IPS-20b (cell line): Measurements from ENCODE around the gene CRYL1.

Experiments
- H3K27ac ChIP-seq: one replicate; pipeline ENCODE4 v1.5.1; 2013; ENCODE audit warnings: low read length
- H3K27me3 ChIP-seq: 2 replicates; pipeline ENCODE4 v1.6.1; 2013; ENCODE audit warnings: mild to moderate bottlenecking, low read length, inconsistent platforms; ENCODE audit not compliant: insufficient read depth
- H3K36me3 ChIP-seq: 2 replicates; pipeline ENCODE4 v1.6.1; 2013; ENCODE audit warnings: low read depth, mild to moderate bottlenecking, inconsistent platforms, low read length, moderate library complexity; ENCODE audit not compliant: insufficient read depth
- H3K4me1 ChIP-seq: 2 replicates; pipeline ENCODE4 v1.6.1; 2013; ENCODE audit warnings: mild to moderate bottlenecking, control low read depth, inconsistent platforms, low read length, moderate library complexity; ENCODE audit not compliant: insufficient read depth
- H3K4me3 ChIP-seq: 2 replicates; pipeline ENCODE4 v1.5.1; 2013; ENCODE audit warnings: mild to moderate bottlenecking, low read length, inconsistent platforms
- H3K9ac ChIP-seq: 2 replicates; pipeline ENCODE4 v1.6.1; 2013; ENCODE audit warnings: low read depth, mild to moderate bottlenecking, inconsistent platforms, low read length, moderate library complexity
- H3K9me3 ChIP-seq: 2 replicates; pipeline ENCODE4 v1.6.1; 2013; ENCODE audit warnings: mild to moderate bottlenecking, low read depth, low read length, inconsistent platforms; ENCODE audit not compliant: insufficient read depth

CRYL1 gene

DNA sequence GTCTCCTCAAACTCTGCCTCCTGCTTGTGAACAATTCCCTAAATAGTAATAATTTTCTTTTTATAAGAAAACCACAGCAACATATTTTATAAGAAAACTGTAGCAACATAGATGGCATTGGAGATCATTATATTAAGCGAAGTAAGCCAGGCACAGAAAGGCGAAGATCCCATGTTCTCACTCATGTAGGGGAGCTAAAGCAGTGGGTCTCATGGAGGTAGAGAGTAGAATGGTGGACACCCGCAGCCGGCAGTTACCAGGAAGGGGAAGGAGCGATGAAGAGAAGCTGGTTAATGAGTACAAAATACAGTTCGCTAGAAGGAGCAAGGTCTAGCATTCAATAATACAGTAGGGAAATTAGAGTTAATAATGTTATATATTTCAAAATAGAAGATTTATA lies 42.9 kb downstream of the CRYL1 start:
- Histone ChIP-seq H3K4me3 (no peak overlapping the region), H3K4me1 (peaks cover 7% of the 10 kb centered on the region), H3K27me3 (no peaks in the 10 kb centered on the region), H3K27ac (no peak overlapping the region), H3K36me3 (no peaks in the 10 kb centered on the region), H3K9ac (no peak overlapping the region), H3K9me3 (no peaks in the 10 kb centered on the region)

DNA sequence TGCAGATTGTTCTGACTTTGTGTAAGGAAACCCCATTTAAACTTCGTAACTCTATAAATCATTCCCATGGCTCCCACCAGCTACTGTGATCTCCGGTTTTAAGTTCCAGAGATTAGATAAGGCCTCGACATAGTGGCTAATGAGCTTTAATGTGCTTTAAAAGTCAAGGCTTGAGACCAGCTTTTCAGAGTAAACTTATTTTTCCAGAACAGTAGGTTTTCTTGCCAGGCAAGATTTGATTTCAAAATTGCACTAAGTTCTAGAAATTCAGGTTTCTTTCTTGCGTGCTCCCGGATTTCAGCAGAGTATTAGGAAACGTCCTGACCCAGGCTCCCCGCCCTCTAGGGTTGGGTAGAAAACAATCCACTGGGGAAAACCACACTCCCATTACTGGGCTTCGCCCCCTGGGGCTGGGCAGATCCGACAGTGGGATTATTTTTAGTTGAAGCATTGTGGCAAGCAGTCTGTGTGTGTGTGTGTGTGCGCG lies 43.3 kb downstream of the CRYL1 start:
- peaks cover 7% of the 10 kb centered on the region for H3K4me1 ChIP-seq
- no peaks in the 10 kb centered on the region for H3K9me3 ChIP-seq
- H3K27ac ChIP-seq: no peak overlapping the region
- H3K36me3 ChIP-seq: no peaks in the 10 kb centered on the region
- no peak overlapping the region for H3K4me3 ChIP-seq
- H3K9ac ChIP-seq: no peak overlapping the region
- no peaks in the 10 kb centered on the region for H3K27me3 ChIP-seq

DNA sequence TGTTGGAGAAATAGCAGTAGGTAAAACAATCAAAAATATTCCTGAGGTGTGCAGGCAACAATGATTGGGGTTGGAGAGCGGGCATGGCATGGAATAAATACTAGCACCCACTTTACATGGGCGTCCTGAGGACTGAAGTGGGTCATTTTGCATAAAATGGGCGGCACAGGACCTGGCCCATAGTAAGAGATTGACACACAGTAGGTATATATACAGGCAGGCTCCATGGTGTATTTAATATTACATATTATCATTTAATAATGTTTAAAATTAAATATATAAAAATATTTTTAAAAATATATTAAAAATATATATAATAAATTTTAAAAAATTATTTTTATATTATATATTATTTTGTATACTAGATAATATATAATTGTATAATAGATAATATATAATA lies 48.3 kb downstream of the CRYL1 start:
- H3K9ac ChIP-seq: no peak overlapping the region
- H3K27ac ChIP-seq: no peak overlapping the region

DNA sequence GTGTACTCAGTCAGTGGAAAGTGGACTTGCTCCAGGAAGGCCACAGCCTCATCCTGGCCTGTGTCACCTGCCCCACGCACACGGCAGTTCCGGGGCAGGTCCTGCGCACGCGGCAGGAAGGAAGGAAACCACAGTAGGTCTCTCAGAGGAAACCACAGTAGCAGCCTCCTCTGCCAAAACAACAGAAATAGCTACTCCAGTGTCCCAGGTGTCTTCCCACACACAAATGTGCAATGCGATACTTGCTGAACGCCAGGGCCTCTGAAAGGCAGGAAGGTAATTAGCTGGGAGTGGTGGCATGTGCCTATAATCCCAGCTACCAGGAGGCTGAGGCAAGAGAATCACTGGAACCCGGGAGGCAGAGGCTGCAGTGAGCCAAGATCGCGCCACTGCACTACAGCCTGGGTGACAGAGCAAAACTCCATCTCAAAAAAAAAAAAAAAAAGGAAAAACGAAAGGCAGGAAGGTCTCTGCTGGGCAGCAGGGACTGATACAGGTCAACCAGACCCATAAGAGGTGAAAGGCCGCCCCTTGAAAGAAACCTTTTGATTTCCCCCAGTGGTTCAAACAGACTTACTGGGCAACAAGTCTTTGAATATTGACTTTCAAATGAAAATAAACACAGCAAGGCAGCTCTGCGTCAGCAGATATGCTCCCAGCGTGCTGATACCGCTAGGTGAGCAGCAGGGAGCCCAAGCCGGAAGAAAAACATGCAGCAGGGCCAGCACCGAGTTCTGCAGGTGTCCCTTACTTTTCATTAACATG lies 49.5 kb downstream of the CRYL1 start:
- Histone ChIP-seq H3K9ac (no peak overlapping the region; the same call in 1 of the 2 replicates), H3K9me3 (no peaks in the 10 kb centered on the region), H3K4me3 (no peak overlapping the region), H3K27ac (no peak overlapping the region), H3K27me3 (no peaks in the 10 kb centered on the region), H3K4me1 (peaks cover 6% of the 10 kb centered on the region; the same call in 1 of the 2 replicates), H3K36me3 (no peaks in the 10 kb centered on the region)

More for the DNA sequence above, 48.3 kb downstream of the CRYL1 start:
- Histone ChIP-seq H3K36me3 (no peaks in the 10 kb centered on the region), H3K27me3 (no peaks in the 10 kb centered on the region), H3K4me3 (no peak overlapping the region), H3K4me1 (peaks cover 14% of the 10 kb centered on the region), H3K9me3 (no peaks in the 10 kb centered on the region)

DNA sequence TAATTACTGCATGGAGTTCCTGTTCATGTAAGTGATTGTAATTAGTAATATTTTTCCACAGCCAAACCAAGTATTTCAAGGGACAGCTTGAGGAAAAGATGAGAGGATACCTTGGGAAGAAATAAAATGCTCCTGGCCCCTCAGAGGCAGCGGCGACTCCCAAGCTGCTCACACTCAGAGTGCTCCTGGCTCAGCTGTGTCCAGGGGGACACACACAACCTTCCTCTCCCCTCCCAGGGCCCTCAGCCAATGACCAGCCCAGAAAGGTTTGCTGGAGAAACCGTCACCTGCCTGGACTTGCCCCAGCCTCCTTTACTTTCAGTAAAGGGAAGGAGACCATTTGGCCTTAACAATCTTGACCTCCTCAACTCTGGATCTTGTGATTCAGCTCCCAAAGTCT lies 51.1 kb downstream of the CRYL1 start:
- Histone ChIP-seq H3K27ac (no peak overlapping the region), H3K4me3 (no peak overlapping the region), H3K9me3 (no peaks in the 10 kb centered on the region), H3K4me1 (peaks cover 6% of the 10 kb centered on the region; the same call in 1 of the 2 replicates), H3K27me3 (no peaks in the 10 kb centered on the region), H3K36me3 (no peaks in the 10 kb centered on the region), H3K9ac (no peak overlapping the region)

DNA sequence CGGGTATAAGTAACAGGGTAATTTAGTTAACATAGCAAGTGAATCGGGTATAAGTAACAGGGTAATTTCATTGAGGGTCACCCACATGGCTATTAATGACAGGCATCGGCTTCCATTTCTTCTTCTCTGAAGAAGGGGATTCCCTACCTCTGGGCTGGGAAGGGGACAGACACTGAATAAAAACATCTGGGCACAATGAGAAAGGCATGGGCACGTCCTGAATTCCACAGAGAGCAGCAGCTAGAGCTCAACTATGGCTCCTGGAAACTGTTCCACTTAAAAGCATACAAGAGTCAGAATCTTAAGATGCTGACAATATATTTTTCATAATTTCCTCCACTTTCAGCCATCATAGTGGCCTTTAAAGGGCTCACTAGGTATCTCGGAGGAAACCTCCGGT lies 51.8 kb downstream of the CRYL1 start:
- Histone ChIP-seq H3K9me3 (no peaks in the 10 kb centered on the region), H3K27me3 (no peaks in the 10 kb centered on the region), H3K4me1 (peaks cover 6% of the 10 kb centered on the region; the same call in 1 of the 2 replicates), H3K27ac (no peak overlapping the region), H3K36me3 (no peaks in the 10 kb centered on the region), H3K9ac (no peak overlapping the region), H3K4me3 (no peak overlapping the region)

DNA sequence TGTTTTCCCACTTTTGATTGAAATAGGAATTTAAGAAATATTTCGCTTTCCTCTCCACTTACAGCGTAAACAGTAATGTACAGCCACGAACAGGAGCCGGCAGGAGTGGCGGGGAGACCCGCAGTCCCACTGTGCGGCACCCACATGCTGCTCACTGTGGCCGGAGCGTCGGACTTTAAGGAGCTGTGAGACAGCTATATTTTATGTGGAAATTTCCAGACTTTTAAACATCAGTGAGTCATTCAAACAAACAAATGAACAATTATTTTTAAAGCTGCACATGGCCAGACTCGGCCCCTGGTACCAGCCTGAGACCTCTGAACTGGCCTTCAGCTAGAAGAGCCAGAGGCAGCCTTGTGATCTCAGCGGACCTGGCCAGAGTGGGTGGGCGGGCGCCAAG lies 52.5 kb downstream of the CRYL1 start:
- H3K4me3 ChIP-seq: no peak overlapping the region
- H3K9me3 ChIP-seq: no peaks in the 10 kb centered on the region
- H3K27ac ChIP-seq: no peak overlapping the region
- H3K27me3 ChIP-seq: no peaks in the 10 kb centered on the region
- H3K4me1 ChIP-seq: peaks cover 6% of the 10 kb centered on the region; the same call in 1 of the 2 replicates
- no peaks in the 10 kb centered on the region for H3K36me3 ChIP-seq
- H3K9ac ChIP-seq: no peak overlapping the region

DNA sequence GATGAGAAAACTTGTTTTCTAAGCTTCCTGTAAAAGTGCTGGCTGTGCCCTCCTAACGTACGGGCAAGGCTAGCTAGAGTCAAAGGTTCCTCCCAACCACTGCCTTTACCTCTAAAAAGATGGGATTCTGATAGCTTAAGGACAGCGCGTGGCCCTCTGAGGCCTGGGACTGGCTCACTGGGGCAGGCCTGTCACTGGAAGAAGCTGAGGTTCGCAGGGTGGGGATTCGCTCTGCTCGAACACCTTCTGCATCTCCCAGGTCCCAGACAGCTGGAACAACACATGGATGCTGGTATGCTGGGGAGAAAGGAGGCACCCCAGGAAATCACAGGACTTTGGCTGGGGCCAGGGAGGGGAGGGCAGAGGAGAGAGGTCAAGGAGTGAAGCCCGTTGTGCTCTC lies 53.1 kb downstream of the CRYL1 start:
- H3K4me1 ChIP-seq: peaks cover 6% of the 10 kb centered on the region; the same call in 1 of the 2 replicates
- H3K36me3 ChIP-seq: no peaks in the 10 kb centered on the region
- H3K9me3 ChIP-seq: no peaks in the 10 kb centered on the region
- no peak overlapping the region for H3K4me3 ChIP-seq
- H3K27ac ChIP-seq: no peak overlapping the region
- no peak overlapping the region for H3K9ac ChIP-seq
- no peaks in the 10 kb centered on the region for H3K27me3 ChIP-seq

DNA sequence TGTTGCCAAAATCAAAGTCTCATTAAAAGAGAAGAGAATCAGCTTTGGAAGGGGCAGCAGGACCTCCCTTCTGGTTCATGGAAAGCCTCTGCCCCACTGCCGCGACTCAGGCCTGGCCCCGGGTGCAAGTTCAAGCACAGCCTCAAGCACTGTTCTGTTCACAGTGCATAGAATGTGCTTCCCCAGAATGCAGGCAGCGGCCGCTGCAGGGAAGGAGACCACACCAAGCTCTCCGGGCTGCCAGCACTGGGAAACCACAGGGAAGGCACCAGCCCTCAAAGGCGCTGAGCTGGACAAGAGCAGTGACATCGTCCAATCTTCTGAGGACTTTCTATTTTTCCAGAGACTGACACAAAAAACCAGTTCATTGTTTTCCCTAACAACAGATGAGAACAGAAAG lies 55.5 kb downstream of the CRYL1 start:
- H3K9me3 ChIP-seq: no peaks in the 10 kb centered on the region
- H3K4me1 ChIP-seq: no peaks in the 10 kb centered on the region
- no peaks in the 10 kb centered on the region for H3K27me3 ChIP-seq
- no peaks in the 10 kb centered on the region for H3K36me3 ChIP-seq
- no peak overlapping the region for H3K27ac ChIP-seq
- no peak overlapping the region for H3K9ac ChIP-seq
- H3K4me3 ChIP-seq: no peak overlapping the region

DNA sequence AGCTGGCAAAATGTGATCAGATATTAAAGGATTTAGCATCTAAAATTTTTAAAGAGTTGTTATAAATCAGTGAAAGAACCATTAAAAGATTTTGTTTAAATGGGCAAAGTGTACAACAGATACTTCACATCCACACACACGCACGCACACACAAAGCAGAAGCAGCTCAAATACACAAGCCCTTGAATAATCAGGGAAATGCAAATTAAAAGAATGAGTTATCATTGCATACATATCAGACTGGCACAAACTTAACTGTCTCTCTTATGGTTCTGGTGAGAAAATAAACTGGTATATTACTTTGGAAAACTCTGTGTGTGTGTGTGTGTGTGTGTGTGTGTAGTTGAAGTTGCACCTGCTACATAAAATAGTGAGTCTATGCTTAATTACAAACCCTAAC lies 59.3 kb downstream of the CRYL1 start:
- Histone ChIP-seq H3K27me3 (no peaks in the 10 kb centered on the region), H3K4me3 (no peak overlapping the region), H3K27ac (no peak overlapping the region), H3K9ac (no peak overlapping the region), H3K9me3 (no peaks in the 10 kb centered on the region), H3K4me1 (peaks cover 8% of the 10 kb centered on the region; the same call in 1 of the 2 replicates), H3K36me3 (no peaks in the 10 kb centered on the region)

DNA sequence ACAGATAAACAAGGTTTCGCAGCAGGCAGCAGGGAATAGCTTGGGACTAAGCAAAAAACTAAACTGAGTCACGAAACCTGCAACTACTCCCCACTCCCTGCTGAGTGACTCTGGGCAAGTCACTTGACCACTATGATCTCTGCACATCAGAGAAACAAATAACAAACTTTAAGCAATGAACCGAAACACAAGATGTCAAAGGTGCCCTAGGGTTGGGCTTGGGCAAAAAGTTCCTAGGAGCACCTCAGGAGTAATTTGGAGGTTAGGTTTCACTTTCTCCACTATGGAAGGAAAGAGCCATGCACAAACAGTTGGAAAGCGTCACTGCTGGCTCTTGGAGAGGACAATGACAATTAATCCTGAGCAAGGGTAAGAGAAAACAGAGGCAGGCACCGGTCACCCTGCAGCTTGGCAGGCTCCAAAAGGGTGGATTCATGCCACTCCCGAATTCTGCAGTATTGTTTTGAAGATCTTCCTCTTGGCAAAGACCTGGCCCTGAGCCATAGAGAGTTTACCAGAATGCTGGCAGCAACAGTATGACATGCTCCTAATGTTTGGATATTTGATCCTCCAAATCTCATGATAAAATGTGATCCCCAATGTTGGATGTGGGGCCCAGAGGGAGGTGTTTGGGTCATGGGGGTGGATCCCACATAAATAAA lies 60.3 kb downstream of the CRYL1 start:
- Histone ChIP-seq H3K4me3 (no peak overlapping the region), H3K27ac (no peak overlapping the region), H3K27me3 (no peaks in the 10 kb centered on the region), H3K36me3 (no peaks in the 10 kb centered on the region), H3K9me3 (no peaks in the 10 kb centered on the region), H3K9ac (no peak overlapping the region), H3K4me1 (peaks cover 8% of the 10 kb centered on the region; the same call in 1 of the 2 replicates)

DNA sequence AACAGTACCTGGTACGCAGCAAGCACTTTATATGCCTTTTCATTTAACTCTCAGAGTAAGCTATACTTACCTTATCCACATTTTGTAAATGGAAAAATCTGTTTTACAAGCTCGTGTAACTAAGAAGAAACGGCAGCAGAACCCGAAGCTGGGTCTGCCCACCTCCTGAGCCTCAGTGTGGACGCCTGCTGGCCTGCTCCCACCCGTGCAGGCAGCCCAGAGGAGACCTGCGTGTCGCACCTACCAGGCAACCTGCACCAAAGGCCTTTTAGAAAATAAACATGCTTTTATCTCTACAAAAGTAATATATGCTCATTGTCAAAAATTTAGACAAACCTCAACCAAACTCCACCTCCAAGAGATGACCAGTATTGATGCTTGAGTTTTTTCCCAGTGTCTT lies 62.7 kb downstream of the CRYL1 start:
- Histone ChIP-seq H3K36me3 (no peaks in the 10 kb centered on the region), H3K9me3 (no peaks in the 10 kb centered on the region), H3K27me3 (no peaks in the 10 kb centered on the region), H3K4me3 (no peak overlapping the region), H3K9ac (no peak overlapping the region), H3K27ac (no peak overlapping the region), H3K4me1 (peaks cover 8% of the 10 kb centered on the region; the same call in 1 of the 2 replicates)
